VCaP (cell line): ENCODE results near the gene CLASP1.
"Not testable (repeated sequence)": the region's sequence is repeated elsewhere in the genome, so short reads cannot be mapped to it uniquely, and the experiment has no call there.

Experiments used
- H3K27ac ChIP-seq: fragments of 450-650 bp; 2 replicates; pipeline ENCODE4 v1.5.1; 2017
- CTCF ChIP-seq: fragments of 450-650 bp; conservative IDR thresholded peaks from 2 replicates; pipeline ENCODE4 v1.5.1; 2017; ENCODE audit warnings: mild to moderate bottlenecking, moderate library complexity

Gene CLASP1

GRCh38 chr2:121338281-121338680 lies 311.0 kb downstream of the CLASP1 start:
- no peak overlapping the region for H3K27ac ChIP-seq

GRCh38 chr2:121336528-121337294 lies 312.6 kb downstream of the CLASP1 start:
- no peak overlapping the region for H3K27ac ChIP-seq

More at GRCh38 chr2:121338281-121338680, 311.0 kb downstream of the CLASP1 start:
- TF ChIP-seq CTCF: no peak

GRCh38 chr2:121335294-121336290 lies 313.7 kb downstream of the CLASP1 start:
- H3K27ac ChIP-seq: no peak overlapping the region
- TF ChIP-seq CTCF: no peak

More at GRCh38 chr2:121336528-121337294, 312.6 kb downstream of the CLASP1 start:
- no peak for TF ChIP-seq CTCF

- no peak for TF ChIP-seq CTCF
- no peak overlapping the region for H3K27ac ChIP-seq
Observed at GRCh38 chr2:121334581-121335293, 314.5 kb downstream of the CLASP1 start.

- H3K27ac ChIP-seq: no peak overlapping the region
- TF ChIP-seq CTCF: no peak
Observed at GRCh38 chr2:121333834-121334558, 315.3 kb downstream of the CLASP1 start.

GRCh38 chr2:121333231-121333630 lies 316.0 kb downstream of the CLASP1 start:
- no peak for TF ChIP-seq CTCF
- no peak overlapping the region for H3K27ac ChIP-seq

GRCh38 chr2:121331324-121331723 lies 317.9 kb downstream of the CLASP1 start:
- H3K27ac ChIP-seq: not testable (repeated sequence)
